SU-DHL-6 (cell line): ENCODE measurements around the gene HELZ2.

Source experiments
- CTCF ChIP-seq: fragments of 200-600 bp; sonication (generic); IDR thresholded peaks from one replicate; pipeline ENCODE4 v1.5.1; 2017; ENCODE audit warnings: antibody characterized with exemption, mild to moderate bottlenecking, low read length, moderate library complexity; ENCODE audit not compliant: insufficient read depth, poor library complexity, severe bottlenecking
- EZH2phosphoT487 ChIP-seq: fragments of 200-600 bp; sonication (generic), shearing (Covaris generic); conservative IDR thresholded peaks from 2 replicates; pipeline ENCODE4 v1.6.1; 2018; ENCODE audit warnings: mild to moderate bottlenecking, antibody characterized with exemption, low read length, moderate library complexity, mixed read lengths

- TF ChIP-seq CTCF, result no peak
- no peak for TF ChIP-seq EZH2phosphoT487
Measured at GRCh38 chr20:63574156-63574828, at the start of gene HELZ2.
